Duodenal mucosa (tissue), 2 donors: ENCODE results near the gene TRAM2.

Source experiments
- H3K27ac ChIP-seq: one replicate; pipeline ENCODE4 v1.7.0; 2013; ENCODE audit warnings: low read depth, low read length
- H3K27me3 ChIP-seq, 2 donors: one replicate each; pipeline ENCODE4 v1.7.0; 2013; ENCODE audit warnings: low read length in 2 of 2, control low read depth in 1 of 2; ENCODE audit not compliant: insufficient read depth in 2 of 2, control insufficient read depth in 1 of 2
- H3K36me3 ChIP-seq, 2 donors: one replicate each; pipeline ENCODE4 v1.7.0; 2013; ENCODE audit warnings: low read length in 2 of 2, control low read depth in 1 of 2; ENCODE audit not compliant: insufficient read depth in 2 of 2, control insufficient read depth in 1 of 2
- H3K4me1 ChIP-seq, 2 donors: one replicate each; pipeline ENCODE4 v1.7.0; 2013; ENCODE audit warnings: low read length in 2 of 2, control low read depth in 1 of 2; ENCODE audit not compliant: insufficient read depth in 2 of 2, control insufficient read depth in 1 of 2
- H3K4me3 ChIP-seq, 2 donors: one replicate each; pipeline ENCODE4 v1.7.0; 2013; ENCODE audit warnings: low read length in 2 of 2, low read depth in 1 of 2
- H3K9ac ChIP-seq, 2 donors: one replicate each; pipeline ENCODE4 v1.7.0; 2013; ENCODE audit warnings: low read length in 2 of 2, low read depth in 1 of 2
- H3K9me3 ChIP-seq, 2 donors: one replicate each; pipeline ENCODE4 v1.7.0; 2013; ENCODE audit warnings: low read length in 2 of 2, control low read depth in 1 of 2; ENCODE audit not compliant: control insufficient read depth in 1 of 2

Gene TRAM2

DNA sequence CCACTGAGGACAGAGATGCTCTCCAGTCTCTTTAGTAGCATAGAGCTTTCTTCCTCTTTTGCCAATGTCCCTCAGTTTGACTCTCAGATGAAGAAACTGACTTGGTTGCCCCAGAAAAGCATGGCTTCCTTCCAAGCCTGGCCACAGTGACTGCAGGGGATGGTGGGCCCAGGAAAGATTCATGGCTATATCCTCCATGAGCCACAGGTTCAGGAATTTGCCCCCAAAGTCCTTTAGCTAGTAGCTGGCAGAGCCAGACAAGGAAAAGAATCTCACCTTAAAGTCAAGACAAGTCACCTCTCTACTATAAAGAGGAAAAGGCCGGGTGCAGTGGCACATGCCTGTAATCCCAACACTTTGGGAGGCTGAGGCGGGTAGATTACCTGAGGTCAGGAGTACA, 43.4 kb downstream of the TRAM2 start:
- Histone ChIP-seq H3K27ac (no peak overlapping the region), H3K9ac (no peak overlapping the region), H3K27me3 (no peaks in the 10 kb centered on the region), H3K4me1 (peaks cover 15 to 29% of the 10 kb centered on the region in 2 donors), H3K4me3 (no peak overlapping the region), H3K36me3 (peaks cover 4 to 9% of the 10 kb centered on the region in 2 donors), H3K9me3 (no peaks in the 10 kb centered on the region)

- H3K9me3 ChIP-seq = no peaks in the 10 kb centered on the region
- no peak overlapping the region for H3K27ac ChIP-seq
- no peak overlapping the region for H3K4me3 ChIP-seq
- no peak overlapping the region for H3K9ac ChIP-seq
- H3K36me3 ChIP-seq = peaks cover 4 to 9% of the 10 kb centered on the region in 2 donors
- peaks cover 5 to 23% of the 10 kb centered on the region in 2 donors for H3K4me1 ChIP-seq
- H3K27me3 ChIP-seq = no peaks in the 10 kb centered on the region
Measured at GRCh38 chr6:52532457-52532856, 44.4 kb downstream of the TRAM2 start.

DNA sequence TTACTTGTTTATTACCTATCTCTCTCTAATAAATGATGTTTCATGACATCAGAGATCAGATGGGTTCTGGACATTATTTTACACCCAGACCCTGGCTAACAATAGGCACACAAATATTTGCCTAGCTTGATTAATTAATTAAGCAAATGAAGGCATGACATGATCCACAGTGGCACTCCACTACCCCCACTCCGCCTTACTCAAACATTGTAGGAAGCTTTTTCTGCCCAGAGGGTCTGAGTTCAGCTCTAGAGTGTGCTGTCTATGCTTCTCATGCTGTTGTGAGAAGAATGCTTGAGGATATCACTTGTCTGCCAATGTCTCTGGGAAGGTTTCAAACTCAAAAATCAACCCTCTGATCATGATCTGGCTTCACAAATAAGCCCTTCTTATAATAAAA, 45.0 kb downstream of the TRAM2 start:
- Histone ChIP-seq H3K27ac (no peak overlapping the region), H3K4me1 (peaks cover 3 to 21% of the 10 kb centered on the region in 2 donors), H3K9ac (peak overlapping the region in 1 of 2 donors; percentile 26), H3K9me3 (no peaks in the 10 kb centered on the region), H3K36me3 (peaks cover 4 to 9% of the 10 kb centered on the region in 2 donors), H3K4me3 (no peak overlapping the region), H3K27me3 (no peaks in the 10 kb centered on the region)

- H3K27ac ChIP-seq = no peak overlapping the region
Measured at GRCh38 chr6:52531396-52531795, 45.5 kb downstream of the TRAM2 start.

GRCh38 chr6:52530351-52530750, 46.5 kb downstream of the TRAM2 start:
- Histone ChIP-seq H3K4me3 (no peak overlapping the region), H3K4me1 (peaks cover 3 to 13% of the 10 kb centered on the region in 2 donors), H3K36me3 (peaks cover 4 to 9% of the 10 kb centered on the region in 2 donors), H3K9me3 (no peaks in the 10 kb centered on the region), H3K27ac (no peak overlapping the region), H3K27me3 (no peaks in the 10 kb centered on the region), H3K9ac (no peak overlapping the region)

More at GRCh38 chr6:52531396-52531795, 45.5 kb downstream of the TRAM2 start:
- Histone ChIP-seq H3K36me3 (peaks cover 4 to 9% of the 10 kb centered on the region in 2 donors), H3K27me3 (no peaks in the 10 kb centered on the region), H3K4me3 (no peak overlapping the region), H3K9me3 (no peaks in the 10 kb centered on the region), H3K4me1 (peaks cover 3 to 19% of the 10 kb centered on the region in 2 donors), H3K9ac (peak overlapping the region in 1 of 2 donors; percentile 26)

DNA sequence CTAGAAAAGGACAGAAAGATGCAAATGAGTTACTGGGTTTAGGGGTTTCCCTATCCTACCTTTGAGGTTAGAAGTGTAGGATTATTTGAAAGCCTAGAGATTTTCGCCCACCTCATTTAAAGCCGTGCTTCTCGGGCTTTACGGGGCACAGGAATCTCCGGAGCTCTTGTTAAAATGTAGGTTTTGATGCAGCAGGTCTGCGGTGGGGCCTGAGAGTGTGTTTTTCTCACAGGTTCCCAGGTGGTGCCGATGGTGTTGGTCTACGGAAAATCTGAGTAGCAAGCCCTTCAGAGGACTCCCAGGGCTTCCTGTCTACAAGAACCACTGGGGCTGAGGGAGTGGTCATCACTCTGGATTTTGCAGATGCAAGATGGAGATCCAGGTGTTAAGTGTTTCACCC, 47.5 kb downstream of the TRAM2 start:
- Histone ChIP-seq H3K36me3 (peaks cover under 1 to 4% of the 10 kb centered on the region in 2 donors), H3K27me3 (no peaks in the 10 kb centered on the region), H3K4me3 (no peak overlapping the region), H3K9ac (no peak overlapping the region), H3K4me1 (peaks cover 3 to 5% of the 10 kb centered on the region in 2 donors), H3K9me3 (no peaks in the 10 kb centered on the region), H3K27ac (no peak overlapping the region)

DNA sequence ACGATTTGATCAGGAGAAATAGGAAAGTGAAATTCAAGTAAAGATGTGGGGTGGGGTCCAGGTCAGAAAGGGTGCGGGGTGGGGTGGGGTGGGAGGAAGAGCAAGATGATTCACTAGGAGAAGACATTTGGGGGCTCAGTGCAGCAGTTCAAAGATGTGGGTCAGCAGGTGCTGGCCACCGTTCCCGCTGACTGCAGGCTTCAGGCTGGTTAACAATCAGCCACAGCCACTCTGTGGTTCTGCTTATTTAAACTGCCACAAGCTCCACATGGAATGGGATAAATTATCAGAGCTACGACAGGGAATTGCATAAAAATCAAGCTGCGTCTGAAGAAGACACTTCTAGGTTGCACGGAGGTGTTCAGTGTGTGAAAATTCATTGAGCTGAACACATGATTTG, 49.4 kb downstream of the TRAM2 start:
- no peaks in the 10 kb centered on the region for H3K9me3 ChIP-seq
- H3K36me3 ChIP-seq = no peaks in the 10 kb centered on the region
- H3K4me3 ChIP-seq = no peak overlapping the region
- H3K27ac ChIP-seq = no peak overlapping the region
- H3K9ac ChIP-seq = no peak overlapping the region
- H3K4me1 ChIP-seq = peaks cover 6 to 11% of the 10 kb centered on the region in 2 donors
- no peaks in the 10 kb centered on the region for H3K27me3 ChIP-seq

DNA sequence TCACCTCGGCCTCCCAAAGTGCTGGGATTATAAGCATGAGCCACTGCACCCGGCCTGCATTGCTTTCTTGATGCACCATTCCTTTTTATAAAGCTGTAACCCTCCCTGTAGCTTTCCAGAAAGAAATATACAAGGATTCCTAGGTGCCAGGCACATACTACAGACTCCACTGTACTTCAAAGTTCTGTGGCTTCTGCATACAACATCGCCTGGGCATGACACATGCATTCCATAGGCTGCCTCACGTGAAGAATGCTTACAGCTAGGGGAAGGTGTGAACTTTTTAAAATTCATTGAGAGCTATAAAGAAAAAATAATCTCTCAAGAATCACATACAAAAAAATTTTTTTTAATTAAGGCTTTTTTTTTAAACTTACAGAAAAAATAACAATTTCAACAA, 50.2 kb downstream of the TRAM2 start:
- no peak overlapping the region for H3K4me3 ChIP-seq
- no peaks in the 10 kb centered on the region for H3K9me3 ChIP-seq
- H3K27me3 ChIP-seq = no peaks in the 10 kb centered on the region
- no peak overlapping the region for H3K27ac ChIP-seq
- H3K36me3 ChIP-seq = no peaks in the 10 kb centered on the region
- H3K4me1 ChIP-seq = peaks cover 10 to 13% of the 10 kb centered on the region in 2 donors
- no peak overlapping the region for H3K9ac ChIP-seq

- no peak overlapping the region for H3K9ac ChIP-seq
- no peak overlapping the region for H3K4me3 ChIP-seq
Measured at GRCh38 chr6:52524918-52525317, 51.9 kb downstream of the TRAM2 start.

GRCh38 chr6:52523378-52524142, 53.3 kb downstream of the TRAM2 start:
- Histone ChIP-seq H3K9ac (no peak overlapping the region), H3K4me1 (peaks cover 7 to 13% of the 10 kb centered on the region in 2 donors), H3K9me3 (no peaks in the 10 kb centered on the region), H3K36me3 (no peaks in the 10 kb centered on the region), H3K4me3 (no peak overlapping the region), H3K27me3 (no peaks in the 10 kb centered on the region), H3K27ac (no peak overlapping the region)

More at GRCh38 chr6:52524918-52525317, 51.9 kb downstream of the TRAM2 start:
- no peak overlapping the region for H3K27ac ChIP-seq
- peaks cover 7 to 13% of the 10 kb centered on the region in 2 donors for H3K4me1 ChIP-seq
- no peaks in the 10 kb centered on the region for H3K36me3 ChIP-seq
- H3K27me3 ChIP-seq = no peaks in the 10 kb centered on the region
- H3K9me3 ChIP-seq = no peaks in the 10 kb centered on the region
